DND-41 (cell line): ENCODE results near the gene NOL4L.
"Not testable (repeated sequence)": the region's sequence is repeated elsewhere in the genome, so short reads cannot be mapped to it uniquely, and the experiment has no call there.

Source experiments
- ATAC-seq: fragments of 200-7000 bp; cut with Tn5 transposase; 3 replicates; pipeline ENCODE4 v1.9.1; 2021; ENCODE audit warnings: low read depth; ENCODE audit not compliant: insufficient read depth
- DNase-seq: peaks from one replicate; pipeline ENCODE4 v3.0.0-alpha.2; 2020
- H2AFZ ChIP-seq: 2 replicates; pipeline ENCODE4 v1.6.0; 2012; ENCODE audit warnings: low read depth, low read length
- H3K27ac ChIP-seq: 2 replicates; pipeline ENCODE4 v1.5.1; 2012; ENCODE audit warnings: low read length, inconsistent platforms
- H3K27me3 ChIP-seq: fragments of 200-600 bp; sonication (generic); 2 replicates; pipeline ENCODE4 v1.6.0; 2012; ENCODE audit warnings: low read length, mild to moderate bottlenecking, inconsistent platforms; ENCODE audit not compliant: insufficient read depth, poor library complexity
- H3K36me3 ChIP-seq: 2 replicates; pipeline ENCODE4 v1.5.1; 2012; ENCODE audit warnings: low read length, inconsistent platforms; ENCODE audit not compliant: insufficient read depth
- H3K4me1 ChIP-seq: 2 replicates; pipeline ENCODE4 v1.5.1; 2012; ENCODE audit warnings: mild to moderate bottlenecking, low read length; ENCODE audit not compliant: insufficient read depth
- H3K4me2 ChIP-seq: 2 replicates; pipeline ENCODE4 v1.6.0; 2012; ENCODE audit warnings: mild to moderate bottlenecking, moderate library complexity, low read length, inconsistent platforms; ENCODE audit not compliant: insufficient read depth
- H3K4me3 ChIP-seq, 2 experiments: fragments of 200-600 bp in 1 of 2; shearing (Covaris generic) in 1 of 2; 2 replicates each; pipeline ENCODE4 v1.5.1; 2012 to 2016; ENCODE audit warnings: inconsistent platforms in 2 of 2, low read length in 2 of 2, mild to moderate bottlenecking in 2 of 2, low read depth in 1 of 2, moderate library complexity in 1 of 2
- H3K79me2 ChIP-seq: 2 replicates; pipeline ENCODE4 v1.6.0; 2012; ENCODE audit warnings: low read length, inconsistent platforms; ENCODE audit not compliant: insufficient read depth
- H3K9ac ChIP-seq: 2 replicates; pipeline ENCODE4 v1.6.0; 2012; ENCODE audit warnings: low read depth, mild to moderate bottlenecking, inconsistent platforms, low read length, moderate library complexity
- H3K9me3 ChIP-seq: 2 replicates; pipeline ENCODE4 v1.5.1; 2012; ENCODE audit warnings: low read length, moderate library complexity, mild to moderate bottlenecking, inconsistent platforms; ENCODE audit not compliant: insufficient read depth, severe bottlenecking
- H4K20me1 ChIP-seq: 2 replicates; pipeline ENCODE4 v1.6.0; 2012; ENCODE audit warnings: low read length; ENCODE audit not compliant: insufficient read depth
- CTCF ChIP-seq: IDR thresholded peaks from 2 replicates; pipeline ENCODE4 v1.5.1; 2012; ENCODE audit warnings: borderline replicate concordance, low read length, moderate library complexity, mild to moderate bottlenecking; ENCODE audit not compliant: poor library complexity, severe bottlenecking; ENCODE audit errors: extremely low read depth
- EZH2 ChIP-seq: IDR thresholded peaks from 3 replicates; pipeline ENCODE4 v1.6.1; 2012; ENCODE audit warnings: borderline replicate concordance, low read depth, mild to moderate bottlenecking, moderate library complexity, low read length, inconsistent platforms; ENCODE audit not compliant: severe bottlenecking

The NOL4L gene

GRCh38 chr20:32407131-32407750 lies 177.9 kb downstream of the NOL4L start:
- Histone ChIP-seq H3K79me2 (peaks cover 97% of the 10 kb centered on the region), H3K27ac (peak overlapping the region; percentile 49; the same call in 1 of the 2 replicates), H3K36me3 (peaks cover 47% of the 10 kb centered on the region), H4K20me1 (peaks cover 52% of the 10 kb centered on the region), H3K4me1 (peaks cover 29% of the 10 kb centered on the region), H3K4me2 (peak overlapping the region; percentile 38)
- H3K4me3 ChIP-seq, H3K9me3 ChIP-seq, H3K9ac ChIP-seq, H2AFZ ChIP-seq, H3K27me3 ChIP-seq: not testable (repeated sequence)
- peak; percentile 21 for TF ChIP-seq CTCF
- ATAC-seq (peak; percentile 100), DNase-seq (peak; percentile 89)

GRCh38 chr20:32406701-32407100 lies 178.4 kb downstream of the NOL4L start:
- peak overlapping the region; percentile 38 for H3K4me2 ChIP-seq
- H3K36me3 ChIP-seq: peaks cover 47% of the 10 kb centered on the region
- H3K27ac ChIP-seq: peak overlapping the region; percentile 9
- H3K9me3 ChIP-seq: no peaks in the 10 kb centered on the region
- TF ChIP-seq EZH2 (no peak), CTCF (no peak)
- DNase-seq: no peak
- H4K20me1 ChIP-seq: peaks cover 50% of the 10 kb centered on the region
- H3K4me1 ChIP-seq: peaks cover 29% of the 10 kb centered on the region
- no peak for ATAC-seq
- H3K4me3 ChIP-seq: no peak overlapping the region
- no peaks in the 10 kb centered on the region for H3K27me3 ChIP-seq
- H3K9ac ChIP-seq: no peak overlapping the region
- H2AFZ ChIP-seq: no peak overlapping the region
- peaks cover 97% of the 10 kb centered on the region for H3K79me2 ChIP-seq

- Histone ChIP-seq H3K4me1 (peaks cover 29% of the 10 kb centered on the region), H3K36me3 (peaks cover 50% of the 10 kb centered on the region), H4K20me1 (peaks cover 50% of the 10 kb centered on the region), H3K4me2 (no peak overlapping the region), H3K27me3 (no peaks in the 10 kb centered on the region), H3K4me3 (no peak overlapping the region), H2AFZ (no peak overlapping the region), H3K79me2 (peaks cover 97% of the 10 kb centered on the region), H3K9ac (no peak overlapping the region), H3K9me3 (no peaks in the 10 kb centered on the region), H3K27ac (no peak overlapping the region)
- ATAC-seq: no peak
- DNase-seq: no peak
- TF ChIP-seq CTCF: no peak
- TF ChIP-seq EZH2: no peak
Measured at GRCh38 chr20:32404017-32404416, 181.1 kb downstream of the NOL4L start.
